Measurements from ENCODE around the gene RWDD2A. TPM values are rescaled to one million over a fixed set of nuclear protein-coding genes. Genes with fewer than 3 reads are reported as not detected.

RWDD2A gene
- total RNA-seq, result 1 to 10 TPM; 1.5 to 1.6 TPM

- peak; percentile 89 for DNase-seq
- CTCF ChIA-PET, result interaction anchor here (2.8 to 9.7 kb wide), 2 partner anchors 22 to 127 kb away, joined by 11 to 70 read pairs; partner anchors contain the start of genes DOP1A and UBE3D
- intact Hi-C loops (cut with micrococcal nuclease), result loop anchor here (5.0 kb wide), 1 partner anchor 126 kb away; the partner anchor contains the start of genes DOP1A and UBE3D
These were observed at the start of gene RWDD2A, which contains the start of gene PGM3 for GRCh38 chr6:83192871-83193746. Gene RWDD2A, plus strand, starts transcription at chr6:83193357. Its CDS starts 1,095 bp downstream, at chr6:83194452. Gene PGM3, minus strand, starts transcription at chr6:83193265. Its CDS starts 2,253 bp downstream, at chr6:83191012.

DNA sequence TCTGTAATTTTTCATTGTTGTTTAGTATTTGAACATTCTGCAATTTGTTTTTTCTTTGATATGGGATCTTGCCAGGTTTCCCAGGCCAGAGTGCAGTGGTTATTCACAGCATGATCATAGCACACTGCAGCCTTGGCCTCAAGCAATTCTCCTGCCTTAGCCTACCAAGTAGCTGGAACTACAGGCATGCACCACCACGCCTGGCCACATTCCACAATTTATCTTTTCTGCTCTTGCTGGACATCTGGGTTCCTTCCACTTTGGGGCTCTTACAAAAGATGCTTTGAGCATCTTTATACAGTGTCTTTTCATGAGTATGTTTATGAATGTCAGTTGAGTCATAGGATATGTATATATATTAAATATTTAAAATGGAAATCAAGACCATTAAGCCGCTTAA lies 42.0 kb upstream of the RWDD2A start:
- POLR2A ChIA-PET, result no interaction called here
- H3K9me3 Mint-ChIP-seq, result no peaks in the 10 kb centered on the region
- no peak for DNase-seq
- CTCF ChIA-PET, result no interaction called here
- peaks cover 3% of the 10 kb centered on the region for H3K36me3 Mint-ChIP-seq (ENCODE audit: low read depth)
- no peak overlapping the region for H3K4me3 Mint-ChIP-seq
- H3K4me1 Mint-ChIP-seq (ENCODE audit: low read depth), result no peaks in the 10 kb centered on the region
- ATAC-seq, result no peak
- H3K27ac Mint-ChIP-seq, result no peak overlapping the region
- no peaks in the 10 kb centered on the region for H3K27me3 Mint-ChIP-seq
- TF ChIP-seq, protein P1, sequence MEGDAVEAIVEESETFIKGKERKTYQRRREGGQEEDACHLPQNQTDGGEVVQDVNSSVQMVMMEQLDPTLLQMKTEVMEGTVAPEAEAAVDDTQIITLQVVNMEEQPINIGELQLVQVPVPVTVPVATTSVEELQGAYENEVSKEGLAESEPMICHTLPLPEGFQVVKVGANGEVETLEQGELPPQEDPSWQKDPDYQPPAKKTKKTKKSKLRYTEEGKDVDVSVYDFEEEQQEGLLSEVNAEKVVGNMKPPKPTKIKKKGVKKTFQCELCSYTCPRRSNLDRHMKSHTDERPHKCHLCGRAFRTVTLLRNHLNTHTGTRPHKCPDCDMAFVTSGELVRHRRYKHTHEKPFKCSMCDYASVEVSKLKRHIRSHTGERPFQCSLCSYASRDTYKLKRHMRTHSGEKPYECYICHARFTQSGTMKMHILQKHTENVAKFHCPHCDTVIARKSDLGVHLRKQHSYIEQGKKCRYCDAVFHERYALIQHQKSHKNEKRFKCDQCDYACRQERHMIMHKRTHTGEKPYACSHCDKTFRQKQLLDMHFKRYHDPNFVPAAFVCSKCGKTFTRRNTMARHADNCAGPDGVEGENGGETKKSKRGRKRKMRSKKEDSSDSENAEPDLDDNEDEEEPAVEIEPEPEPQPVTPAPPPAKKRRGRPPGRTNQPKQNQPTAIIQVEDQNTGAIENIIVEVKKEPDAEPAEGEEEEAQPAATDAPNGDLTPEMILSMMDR (IDR thresholded peaks at IDR 0.05), result no peak
- intact Hi-C loops (cut with micrococcal nuclease), result no loop called here

More at GRCh38 chr6:83192871-83193746, at the start of gene RWDD2A, which contains the start of gene PGM3:
- Mint-ChIP-seq H3K27me3 (no peaks in the 10 kb centered on the region), H3K36me3 (ENCODE audit: low read depth) (peaks cover 20% of the 10 kb centered on the region), H3K9me3 (no peaks in the 10 kb centered on the region), H3K4me1 (ENCODE audit: low read depth) (peaks cover 48% of the 10 kb centered on the region), H3K27ac (peak within 1 kb of the TSS; percentile 91), H3K4me3 (peak within 1 kb of the TSS; percentile 96)
- ATAC-seq, result peak; percentile 98
- POLR2A ChIA-PET, result interaction anchor here (0.6 kb wide), 1 partner anchor 127 kb away, joined by 3 read pairs; the partner anchor contains the start of gene UBE3D
- TF ChIP-seq, protein P1 (IDR thresholded peaks at IDR 0.05), result no peak

DNA sequence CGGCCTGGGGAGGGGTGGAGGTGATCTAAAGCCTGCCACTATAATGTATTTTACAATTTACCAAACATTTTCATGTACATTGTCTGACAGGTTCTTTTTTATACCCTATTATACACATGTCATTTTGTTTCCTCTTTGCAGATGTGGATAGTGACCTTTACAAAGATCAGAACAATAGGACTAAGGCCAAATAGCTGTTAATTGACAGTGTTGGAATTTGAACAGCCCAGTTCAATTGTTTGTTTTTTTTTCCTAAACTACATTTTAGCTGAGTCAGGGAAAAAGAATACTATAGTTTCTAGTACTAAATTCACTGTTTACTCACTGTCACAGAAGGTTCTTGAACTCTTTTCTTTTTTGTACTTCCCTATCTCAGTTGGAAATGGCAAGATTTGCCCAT lies 40.2 kb upstream of the RWDD2A start:
- CTCF ChIA-PET, result interaction anchor here (1.3 kb wide), 1 partner anchor 86 kb away, joined by 4 read pairs; the partner anchor contains the start of gene DOP1A
- H3K36me3 Mint-ChIP-seq (ENCODE audit: low read depth), result peaks cover 4% of the 10 kb centered on the region
- intact Hi-C loops (cut with micrococcal nuclease), result no loop called here
- no peaks in the 10 kb centered on the region for H3K4me1 Mint-ChIP-seq (ENCODE audit: low read depth)
- POLR2A ChIA-PET, result no interaction called here
- no peaks in the 10 kb centered on the region for H3K9me3 Mint-ChIP-seq
- no peaks in the 10 kb centered on the region for H3K27me3 Mint-ChIP-seq
- TF ChIP-seq, protein P1 (IDR thresholded peaks at IDR 0.05), result no peak
- no peak overlapping the region for H3K4me3 Mint-ChIP-seq
- ATAC-seq (no peak), DNase-seq (no peak)
- H3K27ac Mint-ChIP-seq, result no peak overlapping the region

DNA sequence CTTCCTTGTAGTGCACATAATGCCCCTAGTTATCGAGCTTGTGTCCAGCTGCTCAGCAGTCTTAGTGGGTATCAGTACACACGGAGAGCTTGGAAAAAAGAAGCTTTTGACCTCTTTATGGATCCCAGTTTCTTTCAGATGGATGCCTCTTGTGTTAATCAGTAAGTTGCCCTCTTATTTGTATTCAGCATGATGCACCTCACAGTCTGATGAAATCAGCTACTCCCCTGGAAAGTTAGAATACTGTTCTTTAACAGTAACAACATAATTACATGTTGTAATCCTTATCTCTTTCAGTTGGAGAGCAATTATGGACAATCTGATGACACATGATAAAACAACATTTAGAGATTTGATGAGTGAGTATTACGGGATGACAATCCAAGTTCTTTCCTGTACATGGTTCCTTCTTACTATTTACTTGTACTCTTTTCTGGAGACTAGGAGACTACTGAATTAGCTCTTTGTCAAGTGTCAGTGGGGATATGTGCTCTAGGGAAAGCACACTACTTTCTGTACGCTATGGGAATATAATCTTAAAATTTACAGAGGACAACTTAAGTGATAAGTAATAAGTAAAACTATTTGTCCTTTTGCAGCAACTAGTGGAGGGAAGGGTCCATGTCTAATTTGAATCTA lies 39.2 kb upstream of the RWDD2A start:
- DNase-seq, result no peak
- intact Hi-C loops (cut with micrococcal nuclease), result no loop called here
- Mint-ChIP-seq H3K4me1 (ENCODE audit: low read depth) (no peaks in the 10 kb centered on the region), H3K4me3 (no peak overlapping the region), H3K9me3 (no peaks in the 10 kb centered on the region), H3K27ac (no peak overlapping the region), H3K36me3 (ENCODE audit: low read depth) (peaks cover 4% of the 10 kb centered on the region), H3K27me3 (no peaks in the 10 kb centered on the region)
- ChIA-PET POLR2A (interaction anchor here (0.8 kb wide), 1 partner anchor 916 kb away, joined by 3 read pairs; no protein-coding TSS in a partner anchor), CTCF (interaction anchor here (1.3 kb wide), 1 partner anchor 87 kb away, joined by 4 read pairs; the partner anchor contains the start of gene DOP1A)
- no peak for ATAC-seq
- TF ChIP-seq, protein P1 (IDR thresholded peaks at IDR 0.05), result no peak

Measured in activated CD8-positive, alpha-beta T cell treated with anti-CD3 and anti-CD28 coated beads for 36 hours (primary cell).